GM12878 (cell line): ENCODE data around the gene PRRT1B. TPM values are rescaled to one million over a fixed set of nuclear protein-coding genes. Genes with fewer than 3 reads are reported as not detected.
A peak's percentile ranks its signal among the peaks of the same experiment; 100 is the strongest.

Experiments used
- ATAC-seq: fragments of 200-7000 bp; cut with Tn5 transposase; 3 replicates; pipeline ENCODE4 v1.9.1; 2020; ENCODE audit warnings: mild to moderate bottlenecking, moderate library complexity
- BruUV-seq: library from RNA; stranded (reverse); fragments of 400-500 nt; replicated peaks from 2 replicates; lab custom pipeline; 2021; lab: Mats Ljungman, UMichigan
- CTCF ChIA-PET: fragments of 300-600 bp; sonication (Branson Sonifier 250); formaldehyde crosslinking; extraction: SDS; loops from one replicate; lab custom pipeline; 2021; ENCODE audit warnings: inconsistent platforms; lab: Yijun Ruan, JAX
- POLR2A ChIA-PET: fragments of 350-600 bp; formaldehyde crosslinking; extraction: SDS; loops from one replicate; lab custom pipeline; 2021; ENCODE audit warnings: inconsistent platforms; lab: Charles Lee
- RAD21 ChIA-PET: fragments of 300-600 bp; sonication (Branson Sonifier 250); formaldehyde crosslinking; loops from one replicate; lab custom pipeline; 2023; ENCODE audit warnings: antibody characterized with exemption; ENCODE audit not compliant: unreplicated experiment; lab: Charles Lee
- SMC1A ChIA-PET: fragments of 300-600 bp; sonication (Branson Sonifier 250); formaldehyde crosslinking; loops from one replicate; lab custom pipeline; 2023; ENCODE audit not compliant: unreplicated experiment, uncharacterized antibody; lab: Charles Lee
- DNase-seq: peaks from one replicate; pipeline ENCODE4 v3.0.0-alpha.2; 2011; ENCODE audit warnings: low read depth, low spot score
- FAIRE-seq: peaks from 3 replicates; lab custom pipeline; 2011; peaks lifted over from hg19 to GRCh38; lab: Jason Lieb, UNC
- H2AFZ ChIP-seq: 2 replicates; pipeline ENCODE4 v1.6.0; 2011; ENCODE audit warnings: low read depth, low read length, control low read depth; ENCODE audit not compliant: control insufficient read depth
- H3K27ac ChIP-seq: 2 replicates; pipeline ENCODE4 v1.5.1; 2011; ENCODE audit warnings: control low read depth; ENCODE audit not compliant: control insufficient read depth, insufficient read depth
- H3K27me3 ChIP-seq, 2 experiments: replicated peaks in 1 of 2; 2 replicates each; pipeline versions ENCODE4 v1.6.0 to v1.6.1; 2011; ENCODE audit warnings: low read length in 1 of 2; ENCODE audit not compliant: control insufficient read depth in 2 of 2, insufficient read depth in 2 of 2
- H3K36me3 ChIP-seq, 2 experiments: 2 replicates each; pipeline ENCODE4 v1.5.1; 2011; ENCODE audit warnings: low read length in 1 of 2; ENCODE audit not compliant: control insufficient read depth in 2 of 2, insufficient read depth in 2 of 2
- H3K4me1 ChIP-seq: 2 replicates; pipeline ENCODE4 v1.6.1; 2011; ENCODE audit warnings: mild to moderate bottlenecking, low read length, moderate library complexity, mixed read lengths; ENCODE audit not compliant: control insufficient read depth, insufficient read depth
- H3K4me2 ChIP-seq: 2 replicates; pipeline ENCODE4 v1.6.0; 2011; ENCODE audit warnings: control low read depth; ENCODE audit not compliant: control insufficient read depth, insufficient read depth
- H3K4me3 ChIP-seq: fragments of 200-600 bp; sonication (generic); 2 replicates; pipeline ENCODE4 v1.5.1; 2016
- H3K79me2 ChIP-seq: 2 replicates; pipeline ENCODE4 v1.6.0; 2011; ENCODE audit warnings: low read length; ENCODE audit not compliant: control insufficient read depth, insufficient read depth
- H3K9ac ChIP-seq: 2 replicates; pipeline ENCODE4 v1.8.0; 2011; ENCODE audit warnings: low read length, control low read depth, mixed read lengths; ENCODE audit not compliant: control insufficient read depth, insufficient read depth
- H3K9me3 ChIP-seq: replicated peaks from 3 replicates; pipeline ENCODE4 v1.5.1; 2011; ENCODE audit warnings: mild to moderate bottlenecking, low read length; ENCODE audit not compliant: control insufficient read depth, insufficient read depth
- H4K20me1 ChIP-seq: 2 replicates; pipeline ENCODE4 v1.6.0; 2011; ENCODE audit not compliant: control insufficient read depth, insufficient read depth
- CREM ChIP-seq: IDR thresholded peaks from 2 replicates; pipeline ENCODE4 v1.6.1; 2014; ENCODE audit warnings: antibody characterized with exemption, low read depth
- PBX3 ChIP-seq: IDR thresholded peaks from 2 replicates; pipeline ENCODE4 v1.6.1; 2011; ENCODE audit warnings: mild to moderate bottlenecking, low read depth, low read length, moderate library complexity; ENCODE audit not compliant: insufficient replicate concordance
- POLR2A ChIP-seq: IDR thresholded peaks from 2 replicates; pipeline ENCODE4 v1.6.1; 2011; ENCODE audit warnings: low read depth, mild to moderate bottlenecking, low read length
- RELB ChIP-seq: fragments of 450-650 bp; IDR thresholded peaks from 2 replicates; pipeline ENCODE4 v1.6.1; 2017; ENCODE audit warnings: low read depth, mild to moderate bottlenecking, moderate library complexity
- ZBTB11 ChIP-seq: fragments of 450-650 bp; formaldehyde crosslinking; IDR thresholded peaks from 2 replicates; pipeline ENCODE4 v1.5.0; 2022; ENCODE audit warnings: mild to moderate bottlenecking, missing genetic modification characterization
- ZBTB33 ChIP-seq: fragments of 450-650 bp; IDR thresholded peaks from 2 replicates; pipeline ENCODE4 v1.6.1; 2017; ENCODE audit warnings: mild to moderate bottlenecking
- WGBS: methylation state at CpG from one replicate; pipeline ENCODE4 v1.1.6; 2016; ENCODE audit warnings: low lambda C conversion rate; ENCODE audit not compliant: insufficient replicate concordance, insufficient coverage; ENCODE audit errors: missing lambda C conversion rate; 5-methylcytosine and 5-hydroxymethylcytosine counted together
- in situ Hi-C: fragments of 300-500 bp; cut with MboI; formaldehyde crosslinking; loops from 9 replicates; pipeline ENCODE4 v1.14.3; 2018; ENCODE audit warnings: mixed read lengths
- intact Hi-C: fragments of 100-400 bp; cut with micrococcal nuclease; formaldehyde crosslinking; loops from one replicate; pipeline ENCODE4 v1.14.2; 2022; ENCODE audit not compliant: unreplicated experiment
- polyA plus RNA-seq, 11 experiments: library from polyadenylated mRNA; depleted of rRNA in 4 of 11; unstranded in 6 of 11; stranded (reverse) in 5 of 11; fragments of >200 nt; fragmentation: Nextera tagmentation in 4 of 11; fragmentation: Illumina TruSeq in 1 of 11; extraction: Ambion mirVana in 4 of 11; extraction: Trizol in 1 of 11; gene quantifications; 1 replicate in 1 of 11; 2 replicates in 10 of 11; pipeline versions ENCODE4 v1.2.1 to v1.2.3, GENCODE V29; 2011 to 2016; ENCODE audit warnings: inconsistent platforms in 2 of 11, missing spikeins in 2 of 11, low read depth in 1 of 11
- total RNA-seq, 4 experiments: library from RNA; depleted of rRNA in 3 of 4; stranded (reverse); fragments of >200 nt in 3 of 4; fragmentation: Illumina TruSeq in 1 of 4; extraction: Trizol in 1 of 4; gene quantifications; 2 replicates each; pipeline versions ENCODE4 v1.2.1 to v1.2.3, GENCODE V29; 2013 to 2021

The PRRT1B gene
- total and polyA plus RNA-seq, 10 of the 15 experiments (the other 5 are each of a cell fraction or from before 2014, with no cell fraction given), result not detected

- TF ChIP-seq ZBTB33 (no peak), PBX3 (no peak)
Measured at GRCh38 chr9:131521822-131522221, 23.5 kb upstream of the PRRT1B start (continued).

GRCh38 chr9:131522257-131523085 is 22.9 kb upstream of the PRRT1B start:
- SMC1A ChIA-PET, result no interaction called here
- H3K9ac ChIP-seq, result no peak overlapping the region
- H3K27me3 ChIP-seq, result no peaks in the 10 kb centered on the region
- H4K20me1 ChIP-seq, result no peaks in the 10 kb centered on the region
- RAD21 ChIA-PET, result no interaction called here
- BruUV-seq, result no TSS peak
- WGBS, result 91% methylated on average over 29 of the region's 29 CpGs
- no peak for FAIRE-seq
- no peak overlapping the region for H2AFZ ChIP-seq
- no peak overlapping the region for H3K27ac ChIP-seq
- in situ Hi-C loops, result no loop called here
- no peaks in the 10 kb centered on the region for H3K79me2 ChIP-seq
- POLR2A ChIA-PET, result interaction anchor here (0.5 kb wide), 1 partner anchor 18 kb away, joined by 3 read pairs; no protein-coding TSS in a partner anchor
- no peak for ATAC-seq
- H3K36me3 ChIP-seq, result peaks cover 15 to 21% of the 10 kb centered on the region in 2 experiments
- no peak for TF ChIP-seq CREM
- TF ChIP-seq RELB, result no peak
- no peak for TF ChIP-seq ZBTB11
- TF ChIP-seq POLR2A, result 0 out of 2 replicates have a peak, but pooled peaks have one; percentile 51
- CTCF ChIA-PET, result no interaction called here
- H3K4me1 ChIP-seq, result no peaks in the 10 kb centered on the region
- intact Hi-C loops, result no loop called here
- H3K9me3 ChIP-seq, result no peaks in the 10 kb centered on the region
- H3K4me2 ChIP-seq, result no peak overlapping the region
- no peak for DNase-seq
- H3K4me3 ChIP-seq, result no peak overlapping the region
